Measurements from ENCODE around the gene PLCE1. TPM values are rescaled to one million over a fixed set of nuclear protein-coding genes. Genes with fewer than 3 reads are reported as not detected.

The PLCE1 gene
- total RNA-seq, 1 experiment from 2014 or later: 1.8 TPM

DNA sequence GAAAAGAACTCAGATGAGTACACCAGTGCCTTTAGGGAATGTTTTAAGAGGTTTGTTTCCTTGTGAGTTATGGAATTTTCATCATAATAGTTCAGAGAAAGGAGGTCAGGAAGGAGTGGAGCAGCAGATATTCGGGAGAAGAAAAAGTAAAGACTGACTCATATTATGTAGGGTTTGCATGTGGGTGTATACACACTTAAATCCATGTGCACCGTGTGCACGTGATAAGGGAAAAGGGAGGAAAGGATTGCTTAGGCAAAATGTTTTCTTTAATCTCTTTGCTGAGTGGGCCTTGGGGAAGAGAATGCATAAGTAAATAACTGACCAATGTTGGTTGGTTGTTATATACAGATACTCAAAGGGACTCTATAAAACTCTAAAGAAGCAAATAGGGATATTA, 30.2 kb downstream of the PLCE1 start:
- Mint-ChIP-seq H3K27ac (ENCODE audit: unreplicated experiment) (no peak overlapping the region), H3K36me3 (ENCODE audit: insufficient read depth, unreplicated experiment) (no peaks in the 10 kb centered on the region), H3K4me3 (ENCODE audit: low read depth, unreplicated experiment) (no peak overlapping the region), H3K9me3 (ENCODE audit: low read depth, unreplicated experiment) (peaks cover 6% of the 10 kb centered on the region), H3K4me1 (ENCODE audit: low read depth, unreplicated experiment) (no peaks in the 10 kb centered on the region), H3K27me3 (ENCODE audit: unreplicated experiment) (peaks cover 13% of the 10 kb centered on the region)
- no TSS peak for BruUV-seq (replicated peaks)
- no peak for DNase-seq
- TF ChIP-seq, protein P1, sequence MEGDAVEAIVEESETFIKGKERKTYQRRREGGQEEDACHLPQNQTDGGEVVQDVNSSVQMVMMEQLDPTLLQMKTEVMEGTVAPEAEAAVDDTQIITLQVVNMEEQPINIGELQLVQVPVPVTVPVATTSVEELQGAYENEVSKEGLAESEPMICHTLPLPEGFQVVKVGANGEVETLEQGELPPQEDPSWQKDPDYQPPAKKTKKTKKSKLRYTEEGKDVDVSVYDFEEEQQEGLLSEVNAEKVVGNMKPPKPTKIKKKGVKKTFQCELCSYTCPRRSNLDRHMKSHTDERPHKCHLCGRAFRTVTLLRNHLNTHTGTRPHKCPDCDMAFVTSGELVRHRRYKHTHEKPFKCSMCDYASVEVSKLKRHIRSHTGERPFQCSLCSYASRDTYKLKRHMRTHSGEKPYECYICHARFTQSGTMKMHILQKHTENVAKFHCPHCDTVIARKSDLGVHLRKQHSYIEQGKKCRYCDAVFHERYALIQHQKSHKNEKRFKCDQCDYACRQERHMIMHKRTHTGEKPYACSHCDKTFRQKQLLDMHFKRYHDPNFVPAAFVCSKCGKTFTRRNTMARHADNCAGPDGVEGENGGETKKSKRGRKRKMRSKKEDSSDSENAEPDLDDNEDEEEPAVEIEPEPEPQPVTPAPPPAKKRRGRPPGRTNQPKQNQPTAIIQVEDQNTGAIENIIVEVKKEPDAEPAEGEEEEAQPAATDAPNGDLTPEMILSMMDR (IDR thresholded peaks at IDR 0.05; ENCODE audit: unreplicated experiment): no peak
- CTCF ChIA-PET: no interaction called here
- intact Hi-C loops (cut with micrococcal nuclease; ENCODE audit: unreplicated experiment): no loop called here

DNA sequence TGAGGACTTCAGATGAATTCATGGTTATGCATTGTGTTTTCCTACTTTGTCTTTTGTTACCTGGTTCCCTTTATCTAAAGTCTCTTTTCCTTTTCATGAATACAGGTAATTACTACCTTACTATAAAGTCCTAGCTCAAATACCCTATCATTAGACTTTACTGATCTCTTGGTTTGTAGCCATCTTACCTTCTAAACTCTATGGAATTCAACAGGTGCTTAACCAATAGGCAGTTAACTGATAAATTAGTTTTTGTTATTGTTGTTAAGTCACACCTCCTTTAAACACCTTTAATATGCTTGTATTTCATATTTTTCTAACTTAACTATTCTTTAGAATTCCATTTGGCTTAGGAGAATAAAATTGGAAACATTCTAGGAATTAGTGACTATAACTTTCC, 30.7 kb downstream of the PLCE1 start:
- peaks cover 13% of the 10 kb centered on the region for H3K27me3 Mint-ChIP-seq (ENCODE audit: unreplicated experiment)
- no peak for DNase-seq
- H3K27ac Mint-ChIP-seq (ENCODE audit: unreplicated experiment): no peak overlapping the region
- BruUV-seq (replicated peaks): no TSS peak
- no peaks in the 10 kb centered on the region for H3K36me3 Mint-ChIP-seq (ENCODE audit: insufficient read depth, unreplicated experiment)
- H3K4me3 Mint-ChIP-seq (ENCODE audit: low read depth, unreplicated experiment): no peak overlapping the region
- peaks cover 9% of the 10 kb centered on the region for H3K9me3 Mint-ChIP-seq (ENCODE audit: low read depth, unreplicated experiment)
- intact Hi-C loops (cut with micrococcal nuclease; ENCODE audit: unreplicated experiment): no loop called here
- TF ChIP-seq, protein P1 (IDR thresholded peaks at IDR 0.05; ENCODE audit: unreplicated experiment): no peak
- CTCF ChIA-PET: no interaction called here
- H3K4me1 Mint-ChIP-seq (ENCODE audit: low read depth, unreplicated experiment): no peaks in the 10 kb centered on the region

DNA sequence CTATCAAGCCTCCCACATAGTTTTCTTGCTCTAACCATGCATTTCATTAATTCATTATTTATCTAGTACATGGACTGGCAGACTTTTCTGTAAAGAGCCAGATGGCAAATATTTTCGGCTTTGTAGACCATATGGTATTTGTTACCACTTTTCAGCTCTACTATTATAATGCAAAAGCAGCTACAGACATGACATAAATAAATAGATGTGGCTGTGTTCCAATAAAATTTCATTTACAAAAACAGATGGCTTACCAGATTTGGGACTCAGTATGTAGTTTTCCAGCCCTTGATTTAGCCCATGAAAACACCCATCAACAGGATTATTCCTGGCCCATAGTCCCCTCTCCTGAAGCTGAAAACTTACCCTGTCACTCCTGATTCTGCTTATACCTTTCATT, 32.1 kb downstream of the PLCE1 start:
- TF ChIP-seq, protein P1 (IDR thresholded peaks at IDR 0.05; ENCODE audit: unreplicated experiment): no peak
- Mint-ChIP-seq H3K36me3 (ENCODE audit: insufficient read depth, unreplicated experiment) (no peaks in the 10 kb centered on the region), H3K9me3 (ENCODE audit: low read depth, unreplicated experiment) (peaks cover 13% of the 10 kb centered on the region), H3K4me3 (ENCODE audit: low read depth, unreplicated experiment) (no peak overlapping the region), H3K27ac (ENCODE audit: unreplicated experiment) (no peak overlapping the region), H3K27me3 (ENCODE audit: unreplicated experiment) (peaks cover 13% of the 10 kb centered on the region), H3K4me1 (ENCODE audit: low read depth, unreplicated experiment) (no peaks in the 10 kb centered on the region)
- CTCF ChIA-PET: no interaction called here
- no peak for DNase-seq
- intact Hi-C loops (cut with micrococcal nuclease; ENCODE audit: unreplicated experiment): no loop called here
- BruUV-seq (replicated peaks): no TSS peak

DNA sequence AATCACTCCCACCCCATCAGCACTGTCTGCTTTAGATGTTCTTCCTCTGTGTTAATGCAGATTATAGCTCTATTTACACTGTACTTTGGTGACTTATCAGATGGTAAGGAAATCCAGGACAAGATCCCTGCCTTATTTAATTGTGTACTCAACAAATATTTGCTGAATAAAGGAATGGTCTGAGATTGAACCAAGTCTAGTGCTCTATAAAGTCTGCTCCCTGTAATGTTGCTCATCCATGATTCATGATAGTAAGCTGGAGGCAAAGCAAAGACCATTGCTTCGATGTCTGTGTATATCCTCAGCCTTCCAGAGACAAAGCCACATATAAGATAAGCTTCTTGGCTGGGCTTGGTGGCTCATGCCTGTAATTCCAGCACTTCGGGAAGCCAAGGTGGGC, 33.5 kb downstream of the PLCE1 start:
- Mint-ChIP-seq H3K36me3 (ENCODE audit: insufficient read depth, unreplicated experiment) (no peaks in the 10 kb centered on the region), H3K9me3 (ENCODE audit: low read depth, unreplicated experiment) (peaks cover 19% of the 10 kb centered on the region), H3K4me3 (ENCODE audit: low read depth, unreplicated experiment) (no peak overlapping the region), H3K4me1 (ENCODE audit: low read depth, unreplicated experiment) (no peaks in the 10 kb centered on the region), H3K27me3 (ENCODE audit: unreplicated experiment) (peaks cover 13% of the 10 kb centered on the region), H3K27ac (ENCODE audit: unreplicated experiment) (no peak overlapping the region)
- DNase-seq: no peak
- no TSS peak for BruUV-seq (replicated peaks)
- CTCF ChIA-PET: no interaction called here
- TF ChIP-seq, protein P1 (IDR thresholded peaks at IDR 0.05; ENCODE audit: unreplicated experiment): no peak
- intact Hi-C loops (cut with micrococcal nuclease; ENCODE audit: unreplicated experiment): no loop called here

DNA sequence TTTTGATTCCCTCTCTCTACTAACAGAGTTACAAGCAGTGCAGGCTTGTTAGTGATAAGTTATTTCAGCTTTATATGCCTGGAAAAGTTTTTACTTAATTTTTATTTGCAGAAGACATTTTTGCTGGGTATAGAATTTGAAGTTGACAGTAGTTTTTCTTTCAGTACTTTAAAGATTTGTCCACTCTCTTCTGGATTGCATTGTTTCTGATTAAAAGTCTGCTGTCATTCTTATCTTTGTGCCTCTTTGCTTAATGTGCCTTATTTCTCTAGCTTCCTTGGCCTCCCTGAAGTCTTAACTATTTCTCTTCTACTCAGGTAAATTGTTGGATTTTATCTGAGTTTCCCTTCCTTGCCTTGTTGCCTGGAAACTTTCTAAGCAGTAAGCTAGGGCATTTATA, 36.2 kb downstream of the PLCE1 start:
- no TSS peak for BruUV-seq (replicated peaks)
- CTCF ChIA-PET: no interaction called here
- Mint-ChIP-seq H3K36me3 (ENCODE audit: insufficient read depth, unreplicated experiment) (no peaks in the 10 kb centered on the region), H3K9me3 (ENCODE audit: low read depth, unreplicated experiment) (peaks cover 17% of the 10 kb centered on the region), H3K4me1 (ENCODE audit: low read depth, unreplicated experiment) (no peaks in the 10 kb centered on the region), H3K4me3 (ENCODE audit: low read depth, unreplicated experiment) (no peak overlapping the region), H3K27me3 (ENCODE audit: unreplicated experiment) (no peaks in the 10 kb centered on the region), H3K27ac (ENCODE audit: unreplicated experiment) (no peak overlapping the region)
- no peak for DNase-seq
- intact Hi-C loops (cut with micrococcal nuclease; ENCODE audit: unreplicated experiment): no loop called here
- TF ChIP-seq, protein P1 (IDR thresholded peaks at IDR 0.05; ENCODE audit: unreplicated experiment): no peak

Data from Calu3 (cell line).